GM13977 (cell line): Measurements from ENCODE around the gene DYNLL1.
"Not testable (repeated sequence)": the region's sequence is repeated elsewhere in the genome, so short reads cannot be mapped to it uniquely, and the experiment has no call there.

Experiments
- DNase-seq: peaks from one replicate; pipeline ENCODE4 v3.0.0; 2012; ENCODE audit warnings: low spot score
- CTCF ChIP-seq: IDR thresholded peaks from 2 replicates; pipeline ENCODE4 v1.5.1; 2012; ENCODE audit warnings: mild to moderate bottlenecking, control low read depth; ENCODE audit not compliant: insufficient read depth; ENCODE audit errors: extremely low read depth, missing control alignments
- in situ Hi-C: fragments of 300-500 bp; cut with MboI; formaldehyde crosslinking; loops from one replicate; pipeline ENCODE4 v1.12.0; 2022; ENCODE audit warnings: low sequenced_read_pairs, low pct_unique_long_range_greater_than_20kb, mixed read lengths, inconsistent platforms; ENCODE audit not compliant: unreplicated experiment

Gene DYNLL1

GRCh38 chr12:120485961-120486881 lies 9.7 kb upstream of the DYNLL1 start:
- in situ Hi-C loops = no loop called here
- TF ChIP-seq CTCF = no peak
- DNase-seq = no peak

GRCh38 chr12:120487552-120487951 lies 8.4 kb upstream of the DYNLL1 start:
- in situ Hi-C loops, DNase-seq: not testable (repeated sequence)

GRCh38 chr12:120488057-120488640 lies 7.8 kb upstream of the DYNLL1 start:
- TF ChIP-seq CTCF = no peak
- in situ Hi-C loops = no loop called here
- DNase-seq = no peak

GRCh38 chr12:120489018-120489417 lies 6.9 kb upstream of the DYNLL1 start:
- DNase-seq = no peak
- in situ Hi-C loops = no loop called here
- no peak for TF ChIP-seq CTCF

GRCh38 chr12:120490325-120490724 lies 5.6 kb upstream of the DYNLL1 start:
- in situ Hi-C loops = no loop called here
- no peak for TF ChIP-seq CTCF
- DNase-seq = no peak

GRCh38 chr12:120490833-120491512 lies 4.9 kb upstream of the DYNLL1 start:
- TF ChIP-seq CTCF = no peak
- DNase-seq = no peak
- in situ Hi-C loops = no loop called here

GRCh38 chr12:120495186-120495730 lies 655 bp upstream of the DYNLL1 start:
- in situ Hi-C loops = no loop called here
- no peak for TF ChIP-seq CTCF
- DNase-seq = no peak
